H7 (cell line): Measurements from ENCODE around the gene VTI1A. TPM values are rescaled to one million over a fixed set of nuclear protein-coding genes. Genes with fewer than 3 reads are reported as not detected.
"Not testable (repeated sequence)": the region's sequence is repeated elsewhere in the genome, so short reads cannot be mapped to it uniquely, and the experiment has no call there.

Source experiments
- DNase-seq: peaks from one replicate; pipeline ENCODE4 v3.0.0; 2012
- H3K27me3 ChIP-seq: 2 replicates; pipeline ENCODE4 v1.6.0; 2011; ENCODE audit warnings: mild to moderate bottlenecking, low read length; ENCODE audit not compliant: control insufficient read depth, insufficient read depth
- H3K36me3 ChIP-seq: replicated peaks from 2 replicates; pipeline ENCODE4 v1.5.1; 2011; ENCODE audit warnings: low read length; ENCODE audit not compliant: control insufficient read depth, insufficient read depth
- H3K4me3 ChIP-seq: 2 replicates; pipeline ENCODE4 v1.5.1; 2011; ENCODE audit warnings: low read depth, mild to moderate bottlenecking, control low read depth, low read length, moderate library complexity; ENCODE audit not compliant: insufficient read depth
- total RNA-seq: library from RNA; depleted of rRNA; stranded (reverse); fragments of >200 nt; shearing (Covaris generic); gene quantifications from 2 replicates; pipeline ENCODE4 v1.2.3, GENCODE V29; 2014

The VTI1A gene
- total RNA-seq, 1 experiment from 2014 or later: 13.9 TPM

- Histone ChIP-seq H3K36me3 (no peaks in the 10 kb centered on the region), H3K27me3 (no peaks in the 10 kb centered on the region), H3K4me3 (no peak overlapping the region)
- no peak for DNase-seq
Observed at GRCh38 chr10:112588225-112588990, 141.4 kb downstream of the VTI1A start.

- Histone ChIP-seq H3K27me3 (no peaks in the 10 kb centered on the region), H3K36me3 (no peaks in the 10 kb centered on the region), H3K4me3 (no peak overlapping the region)
- DNase-seq: no peak
Observed at GRCh38 chr10:112589081-112589480, 142.1 kb downstream of the VTI1A start.

- not testable (repeated sequence) for DNase-seq, H3K27me3 ChIP-seq, H3K36me3 ChIP-seq, H3K4me3 ChIP-seq
Observed at GRCh38 chr10:112590786-112591185, 143.8 kb downstream of the VTI1A start.

GRCh38 chr10:112593023-112593422, 146.0 kb downstream of the VTI1A start:
- Histone ChIP-seq H3K4me3 (no peak overlapping the region), H3K27me3 (no peaks in the 10 kb centered on the region), H3K36me3 (no peaks in the 10 kb centered on the region)
- no peak for DNase-seq

GRCh38 chr10:112601214-112602090, 154.4 kb downstream of the VTI1A start:
- no peaks in the 10 kb centered on the region for H3K27me3 ChIP-seq
- no peaks in the 10 kb centered on the region for H3K36me3 ChIP-seq
- DNase-seq: no peak
- no peak overlapping the region for H3K4me3 ChIP-seq

GRCh38 chr10:112603062-112603461, 156.0 kb downstream of the VTI1A start:
- no peaks in the 10 kb centered on the region for H3K36me3 ChIP-seq
- no peak overlapping the region for H3K4me3 ChIP-seq
- H3K27me3 ChIP-seq: no peaks in the 10 kb centered on the region
- no peak for DNase-seq

- Histone ChIP-seq H3K36me3 (no peaks in the 10 kb centered on the region), H3K4me3 (no peak overlapping the region), H3K27me3 (no peaks in the 10 kb centered on the region)
- DNase-seq: no peak
Observed at GRCh38 chr10:112605063-112605462, 158.0 kb downstream of the VTI1A start.

GRCh38 chr10:112607506-112607905, 160.5 kb downstream of the VTI1A start:
- H3K4me3 ChIP-seq: no peak overlapping the region
- no peaks in the 10 kb centered on the region for H3K36me3 ChIP-seq
- no peaks in the 10 kb centered on the region for H3K27me3 ChIP-seq
- no peak for DNase-seq

GRCh38 chr10:112613620-112614019, 166.6 kb downstream of the VTI1A start:
- H3K4me3 ChIP-seq: no peak overlapping the region
- no peak for DNase-seq
- H3K27me3 ChIP-seq: no peaks in the 10 kb centered on the region
- no peaks in the 10 kb centered on the region for H3K36me3 ChIP-seq

GRCh38 chr10:112614072-112614471, 167.1 kb downstream of the VTI1A start:
- Histone ChIP-seq H3K4me3 (no peak overlapping the region), H3K27me3 (no peaks in the 10 kb centered on the region), H3K36me3 (no peaks in the 10 kb centered on the region)
- no peak for DNase-seq

- DNase-seq: no peak
- H3K36me3 ChIP-seq: no peaks in the 10 kb centered on the region
- H3K27me3 ChIP-seq: no peaks in the 10 kb centered on the region
- H3K4me3 ChIP-seq: no peak overlapping the region
Observed at GRCh38 chr10:112614586-112614985, 167.6 kb downstream of the VTI1A start.

- Histone ChIP-seq H3K27me3 (no peaks in the 10 kb centered on the region), H3K36me3 (no peaks in the 10 kb centered on the region), H3K4me3 (no peak overlapping the region)
- no peak for DNase-seq
Observed at GRCh38 chr10:112615269-112615668, 168.3 kb downstream of the VTI1A start.

- Histone ChIP-seq H3K27me3 (no peaks in the 10 kb centered on the region), H3K36me3 (no peaks in the 10 kb centered on the region), H3K4me3 (no peak overlapping the region)
- DNase-seq: no peak
Observed at GRCh38 chr10:112616647-112617046, 169.6 kb downstream of the VTI1A start.

- no peaks in the 10 kb centered on the region for H3K27me3 ChIP-seq
- no peaks in the 10 kb centered on the region for H3K36me3 ChIP-seq
- DNase-seq: no peak
- H3K4me3 ChIP-seq: no peak overlapping the region
Observed at GRCh38 chr10:112618814-112619213, 171.8 kb downstream of the VTI1A start.

- Histone ChIP-seq H3K4me3 (no peak overlapping the region), H3K36me3 (no peaks in the 10 kb centered on the region), H3K27me3 (no peaks in the 10 kb centered on the region)
- no peak for DNase-seq
Observed at GRCh38 chr10:112619556-112619955, 172.5 kb downstream of the VTI1A start.
